IPS-18c (cell line): Measurements from ENCODE around the gene OR51G1.

Source experiments
- H3K4me3 ChIP-seq: 2 replicates; pipeline ENCODE4 v1.7.0; 2013; ENCODE audit warnings: low read depth, mild to moderate bottlenecking, low read length, moderate library complexity; ENCODE audit not compliant: insufficient read depth
- H3K9me3 ChIP-seq: one replicate; pipeline ENCODE4 v1.6.1; 2013; ENCODE audit warnings: mild to moderate bottlenecking, low read length, moderate library complexity; ENCODE audit not compliant: control insufficient read depth, insufficient read depth

Gene OR51G1

DNA sequence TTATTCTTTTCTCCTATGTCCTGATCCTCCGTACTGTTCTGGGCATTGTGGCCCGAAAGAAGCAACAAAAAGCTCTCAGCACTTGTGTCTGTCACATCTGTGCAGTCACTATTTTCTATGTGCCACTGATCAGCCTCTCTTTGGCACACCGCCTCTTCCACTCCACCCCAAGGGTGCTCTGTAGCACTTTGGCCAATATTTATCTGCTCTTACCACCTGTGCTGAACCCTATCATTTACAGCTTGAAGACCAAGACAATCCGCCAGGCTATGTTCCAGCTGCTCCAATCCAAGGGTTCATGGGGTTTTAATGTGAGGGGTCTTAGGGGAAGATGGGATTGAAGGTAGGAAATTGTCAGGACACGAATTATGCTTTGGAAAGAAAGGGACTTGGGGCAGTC is 41.6 kb downstream of the OR51G1 start:
- no peaks in the 10 kb centered on the region for H3K9me3 ChIP-seq
- no peak overlapping the region for H3K4me3 ChIP-seq

GRCh38 chr11:4881860-4882500 is 42.2 kb downstream of the OR51G1 start, which contains the start of gene OR51T1:
TSS of gene OR51T1 (plus strand) at chr11:4881900. CDS start at chr11:4881900, 0 bp downstream.
- Histone ChIP-seq H3K4me3 (no peak within 1 kb of the TSS), H3K9me3 (no peaks in the 10 kb centered on the region)

DNA sequence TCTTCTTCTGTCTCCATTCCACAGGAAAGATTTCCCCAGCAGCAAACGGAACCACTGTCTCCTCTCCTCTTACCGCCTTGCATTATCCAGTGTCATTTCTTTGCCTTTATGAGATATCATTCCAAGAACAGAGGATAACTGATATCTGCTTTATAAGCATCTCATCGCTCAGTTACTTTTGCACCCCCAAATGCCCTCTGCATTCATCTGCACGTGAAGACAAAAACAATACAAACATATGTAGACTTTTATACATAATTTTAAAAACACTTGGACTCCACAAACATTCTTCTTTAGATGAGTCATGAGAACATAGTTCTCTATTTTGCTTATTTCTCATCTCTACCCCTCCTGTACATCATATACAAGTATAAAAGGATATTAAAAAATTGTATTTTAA is 43.0 kb downstream of the OR51G1 start:
- Histone ChIP-seq H3K9me3 (no peaks in the 10 kb centered on the region), H3K4me3 (no peak overlapping the region)
